Measurements from ENCODE around the gene THNSL1.

DNA sequence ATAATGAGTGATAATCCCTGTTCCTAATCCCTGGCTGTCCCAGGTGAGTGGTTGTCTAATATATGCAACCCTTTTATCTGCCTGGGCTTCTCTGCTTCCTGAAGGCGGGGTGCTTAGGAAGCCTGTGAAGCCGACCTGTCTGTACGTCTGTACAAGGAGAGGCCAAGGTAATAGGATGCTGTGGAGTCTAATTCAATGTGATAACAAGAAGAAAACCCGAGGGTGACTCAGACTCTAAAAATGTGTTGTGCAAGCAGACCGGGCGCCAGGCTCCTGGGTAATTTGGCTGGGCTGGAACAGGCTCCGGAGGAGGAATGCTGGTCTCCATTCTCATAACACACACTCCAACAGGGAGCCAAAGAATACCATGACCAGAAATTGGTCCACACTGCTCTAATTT lies 43.6 kb downstream of the THNSL1 start:
- TF ChIP-seq L3MBTL2 (conservative IDR thresholded peaks at IDR 0.05) (no peak), SP1 (IDR thresholded peaks at IDR 0.05) (no peak), TARDBP (IDR thresholded peaks at IDR 0.05) (no peak), FOXM1 (IDR thresholded peaks at IDR 0.05; ENCODE audit: borderline replicate concordance) (no peak), ZNF384 (IDR thresholded peaks at IDR 0.05) (no peak), FOXK2 (IDR thresholded peaks at IDR 0.05) (no peak), ELF4 (IDR thresholded peaks at IDR 0.05) (no peak), FOXA1 (IDR thresholded peaks at IDR 0.05) (no peak), BHLHE40 (IDR thresholded peaks at IDR 0.05; ENCODE audit: borderline replicate concordance) (no peak), NFRKB (IDR thresholded peaks at IDR 0.05) (no peak)
